MV-4-11 (cell line): ENCODE measurements around the gene KMT2B.

ENCODE experiments used
- DNase-seq: peaks from one replicate; lab custom pipeline; 2025; lab: John Stamatoyannopoulos, UW

Gene KMT2B

GRCh38 chr19:35725216-35725861 lies 7.5 kb downstream of the KMT2B start:
- no peak for DNase-seq

GRCh38 chr19:35727053-35727955 lies 9.5 kb downstream of the KMT2B start:
- DNase-seq, result no peak

GRCh38 chr19:35727956-35728706 lies 10.3 kb downstream of the KMT2B start:
- no peak for DNase-seq

- DNase-seq, result no peak
These were observed 11.2 kb downstream of the KMT2B start for GRCh38 chr19:35729021-35729420.

GRCh38 chr19:35729763-35730162 lies 12.0 kb downstream of the KMT2B start:
- DNase-seq, result no peak

- DNase-seq, result no peak
These were observed 12.5 kb downstream of the KMT2B start for GRCh38 chr19:35730326-35730725.

- DNase-seq, result no peak
These were observed 13.6 kb downstream of the KMT2B start for GRCh38 chr19:35731353-35731752.

GRCh38 chr19:35731779-35732405 lies 14.1 kb downstream of the KMT2B start:
- DNase-seq, result no peak

GRCh38 chr19:35732540-35733179 lies 14.9 kb downstream of the KMT2B start:
- DNase-seq, result no peak

GRCh38 chr19:35733180-35734125 lies 15.7 kb downstream of the KMT2B start:
- DNase-seq, result no peak

- no peak for DNase-seq
These were observed 16.5 kb downstream of the KMT2B start for GRCh38 chr19:35734273-35734672.

GRCh38 chr19:35734889-35735288 lies 17.1 kb downstream of the KMT2B start:
- no peak for DNase-seq

- DNase-seq, result no peak
These were observed 19.4 kb downstream of the KMT2B start for GRCh38 chr19:35736913-35737886.

- no peak for DNase-seq
These were observed 20.5 kb downstream of the KMT2B start for GRCh38 chr19:35738021-35738886.

GRCh38 chr19:35738887-35739229 lies 21.1 kb downstream of the KMT2B start:
- no peak for DNase-seq

- no peak for DNase-seq
These were observed 21.7 kb downstream of the KMT2B start for GRCh38 chr19:35739275-35740107.

GRCh38 chr19:35740108-35740422 lies 22.3 kb downstream of the KMT2B start:
- DNase-seq, result no peak
